Gastrocnemius medialis (tissue), 4 donors: Measurements from ENCODE around the gene TCN2.

Experiments
- CTCF ChIP-seq, 5 experiments: fragments of 450-650 bp in 3 of 5; fragments of 200-600 bp in 2 of 5; sonication (generic) in 2 of 5; IDR thresholded peaks in 4 of 5; conservative IDR thresholded peaks in 1 of 5; 1 replicate in 4 of 5; 2 replicates in 1 of 5; pipeline ENCODE4 v1.5.1; 2016 to 2019; ENCODE audit warnings: antibody characterized with exemption in 5 of 5, mild to moderate bottlenecking in 3 of 5, moderate library complexity in 3 of 5
- POLR2A ChIP-seq, 2 donors: fragments of 450-650 bp; IDR thresholded peaks; one replicate each; pipeline ENCODE4 v1.6.1; 2017; ENCODE audit warnings: antibody characterized with exemption in 2 of 2, mild to moderate bottlenecking in 2 of 2, moderate library complexity in 2 of 2

GRCh38 chr22:30649430-30650007, 42.5 kb downstream of the TCN2 start:
- TF ChIP-seq CTCF (IDR thresholded peaks at IDR 0.05 in 4 of 5, conservative IDR thresholded peaks at IDR 0.05 in 1 of 5) (no peak), POLR2A (IDR thresholded peaks at IDR 0.05) (no peak)
